ENCODE results near the gene CCDC39.
A peak's percentile ranks its signal among the peaks of the same experiment; 100 is the strongest.
"Not testable (repeated sequence)": the region's sequence is repeated elsewhere in the genome, so short reads cannot be mapped to it uniquely, and the experiment has no call there.

CCDC39 gene

GRCh38 chr3:180624714-180625113, 54.6 kb downstream of the CCDC39 start:
- peaks cover 17% of the 10 kb centered on the region for H3K36me3 ChIP-seq (ENCODE audit: control insufficient read depth, insufficient read depth, low read length, severe bottlenecking)
- H3K9ac ChIP-seq (ENCODE audit: low read length): no peak overlapping the region
- no peak for DNase-seq (ENCODE audit: low read depth)
- H3K4me3 ChIP-seq (ENCODE audit: low read length): no peak overlapping the region
- H3K9me3 ChIP-seq (ENCODE audit: control insufficient read depth, low read length): no peaks in the 10 kb centered on the region
- no peaks in the 10 kb centered on the region for H3K27me3 ChIP-seq (replicated peaks; ENCODE audit: control insufficient read depth, insufficient read depth, low read length)
- H3K4me1 ChIP-seq (ENCODE audit: control insufficient read depth, insufficient read depth, low read length): no peaks in the 10 kb centered on the region

DNA sequence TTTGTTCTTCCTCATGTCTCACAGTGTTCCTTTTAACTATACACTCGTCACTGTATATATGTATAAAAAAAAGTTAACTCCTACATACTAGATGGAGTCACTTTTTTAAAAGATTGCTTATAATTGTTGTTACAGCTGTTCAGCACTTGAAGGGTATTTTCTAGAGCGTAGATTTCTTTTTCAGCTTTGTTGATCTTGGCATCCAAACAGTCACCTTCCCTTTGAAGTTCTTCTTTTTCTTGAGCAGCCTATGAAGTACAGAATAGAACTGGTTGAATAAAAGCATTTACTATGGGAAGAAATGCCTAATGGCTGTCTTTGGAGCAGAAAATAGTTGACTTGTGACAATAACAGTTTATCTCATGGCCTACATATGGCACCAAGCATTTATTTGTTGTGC, 59.6 kb downstream of the CCDC39 start:
- no peak for DNase-seq (ENCODE audit: low read depth)
- peaks cover 35% of the 10 kb centered on the region for H3K36me3 ChIP-seq (ENCODE audit: control insufficient read depth, insufficient read depth, low read length, severe bottlenecking)
- no peaks in the 10 kb centered on the region for H3K4me1 ChIP-seq (ENCODE audit: control insufficient read depth, insufficient read depth, low read length)
- H3K9ac ChIP-seq (ENCODE audit: low read length): no peak overlapping the region
- no peaks in the 10 kb centered on the region for H3K9me3 ChIP-seq (ENCODE audit: control insufficient read depth, low read length)
- H3K4me3 ChIP-seq (ENCODE audit: low read length): no peak overlapping the region
- no peaks in the 10 kb centered on the region for H3K27me3 ChIP-seq (replicated peaks; ENCODE audit: control insufficient read depth, insufficient read depth, low read length)

- not testable (repeated sequence) for H3K9ac ChIP-seq (ENCODE audit: low read length); H3K27me3 ChIP-seq (replicated peaks; ENCODE audit: control insufficient read depth, insufficient read depth, low read length); H3K9me3 ChIP-seq (ENCODE audit: control insufficient read depth, low read length); H3K4me1 ChIP-seq (ENCODE audit: control insufficient read depth, insufficient read depth, low read length); H3K4me3 ChIP-seq (ENCODE audit: low read length); DNase-seq (ENCODE audit: low read depth)
- H3K36me3 ChIP-seq (ENCODE audit: control insufficient read depth, insufficient read depth, low read length, severe bottlenecking): peaks cover 40% of the 10 kb centered on the region
Measured at GRCh38 chr3:180618563-180618962, 60.7 kb downstream of the CCDC39 start.

DNA sequence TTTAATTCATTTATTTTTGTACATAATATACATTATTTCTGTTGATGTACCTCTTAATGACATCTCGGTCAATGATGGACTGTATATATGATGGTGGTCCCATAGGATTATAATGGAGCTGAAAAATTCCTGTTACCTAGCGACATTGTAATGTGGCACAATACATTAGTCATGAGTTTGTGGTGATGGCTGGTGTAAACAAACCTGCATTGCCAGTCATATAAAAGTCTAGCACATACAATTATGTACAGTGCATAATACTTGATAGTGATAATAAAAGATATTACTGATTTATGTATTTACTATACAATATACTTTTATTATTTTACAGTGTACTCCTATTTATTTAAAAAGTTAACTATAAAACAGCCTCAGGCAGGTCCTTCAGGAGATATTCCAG, 62.2 kb downstream of the CCDC39 start:
- H3K27me3 ChIP-seq (replicated peaks; ENCODE audit: control insufficient read depth, insufficient read depth, low read length): no peaks in the 10 kb centered on the region
- no peak overlapping the region for H3K9ac ChIP-seq (ENCODE audit: low read length)

DNA sequence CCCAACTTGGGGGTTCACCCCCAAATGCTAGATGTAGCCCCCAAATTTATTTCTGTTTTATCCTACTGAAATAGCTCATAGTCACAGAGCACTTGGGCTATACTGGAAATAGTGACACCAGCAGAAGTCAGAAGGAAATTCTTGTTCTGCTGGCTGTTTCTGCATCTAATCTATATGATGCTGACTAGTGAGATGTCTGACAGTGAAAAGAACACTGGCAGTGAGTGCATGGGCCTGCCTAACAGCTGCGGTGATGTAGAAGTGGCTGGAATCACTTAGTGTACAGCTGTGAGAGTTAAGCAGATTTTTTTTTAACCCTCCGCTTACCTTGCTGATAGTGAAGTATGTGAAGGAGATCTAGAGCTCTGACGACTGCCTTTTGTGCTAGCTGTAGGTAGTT, 63.3 kb downstream of the CCDC39 start:
- no peaks in the 10 kb centered on the region for H3K27me3 ChIP-seq (replicated peaks; ENCODE audit: control insufficient read depth, insufficient read depth, low read length)
- DNase-seq (ENCODE audit: low read depth): no peak
- no peaks in the 10 kb centered on the region for H3K9me3 ChIP-seq (ENCODE audit: control insufficient read depth, low read length)
- no peak overlapping the region for H3K4me3 ChIP-seq (ENCODE audit: low read length)
- H3K9ac ChIP-seq (ENCODE audit: low read length): no peak overlapping the region
- H3K36me3 ChIP-seq (ENCODE audit: control insufficient read depth, insufficient read depth, low read length, severe bottlenecking): peaks cover 61% of the 10 kb centered on the region
- peaks cover 6% of the 10 kb centered on the region for H3K4me1 ChIP-seq (ENCODE audit: control insufficient read depth, insufficient read depth, low read length)

More for the DNA sequence above, 62.2 kb downstream of the CCDC39 start:
- Histone ChIP-seq H3K4me1 (ENCODE audit: control insufficient read depth, insufficient read depth, low read length) (no peaks in the 10 kb centered on the region), H3K36me3 (ENCODE audit: control insufficient read depth, insufficient read depth, low read length, severe bottlenecking) (peaks cover 51% of the 10 kb centered on the region), H3K4me3 (ENCODE audit: low read length) (no peak overlapping the region), H3K9me3 (ENCODE audit: control insufficient read depth, low read length) (no peaks in the 10 kb centered on the region)
- no peak for DNase-seq (ENCODE audit: low read depth)

GRCh38 chr3:180612364-180612763, 66.9 kb downstream of the CCDC39 start:
- Histone ChIP-seq H3K9ac (ENCODE audit: low read length) (no peak overlapping the region), H3K4me1 (ENCODE audit: control insufficient read depth, insufficient read depth, low read length) (peaks cover 16% of the 10 kb centered on the region), H3K9me3 (ENCODE audit: control insufficient read depth, low read length) (no peaks in the 10 kb centered on the region), H3K27me3 (replicated peaks; ENCODE audit: control insufficient read depth, insufficient read depth, low read length) (no peaks in the 10 kb centered on the region), H3K36me3 (ENCODE audit: control insufficient read depth, insufficient read depth, low read length, severe bottlenecking) (peaks cover 86% of the 10 kb centered on the region), H3K4me3 (ENCODE audit: low read length) (no peak overlapping the region)
- peak; percentile 12 for DNase-seq (ENCODE audit: low read depth)

- peak overlapping the region; percentile 12 for H3K9ac ChIP-seq (ENCODE audit: low read length)
- H3K27me3 ChIP-seq (replicated peaks; ENCODE audit: control insufficient read depth, insufficient read depth, low read length): no peaks in the 10 kb centered on the region
- H3K9me3 ChIP-seq (ENCODE audit: control insufficient read depth, low read length): no peaks in the 10 kb centered on the region
- no peak overlapping the region for H3K4me3 ChIP-seq (ENCODE audit: low read length)
- H3K4me1 ChIP-seq (ENCODE audit: control insufficient read depth, insufficient read depth, low read length): peaks cover 26% of the 10 kb centered on the region
- H3K36me3 ChIP-seq (ENCODE audit: control insufficient read depth, insufficient read depth, low read length, severe bottlenecking): peaks cover 93% of the 10 kb centered on the region
- DNase-seq (ENCODE audit: low read depth): peak; percentile 14
Measured at GRCh38 chr3:180611006-180611405, 68.3 kb downstream of the CCDC39 start.

DNA sequence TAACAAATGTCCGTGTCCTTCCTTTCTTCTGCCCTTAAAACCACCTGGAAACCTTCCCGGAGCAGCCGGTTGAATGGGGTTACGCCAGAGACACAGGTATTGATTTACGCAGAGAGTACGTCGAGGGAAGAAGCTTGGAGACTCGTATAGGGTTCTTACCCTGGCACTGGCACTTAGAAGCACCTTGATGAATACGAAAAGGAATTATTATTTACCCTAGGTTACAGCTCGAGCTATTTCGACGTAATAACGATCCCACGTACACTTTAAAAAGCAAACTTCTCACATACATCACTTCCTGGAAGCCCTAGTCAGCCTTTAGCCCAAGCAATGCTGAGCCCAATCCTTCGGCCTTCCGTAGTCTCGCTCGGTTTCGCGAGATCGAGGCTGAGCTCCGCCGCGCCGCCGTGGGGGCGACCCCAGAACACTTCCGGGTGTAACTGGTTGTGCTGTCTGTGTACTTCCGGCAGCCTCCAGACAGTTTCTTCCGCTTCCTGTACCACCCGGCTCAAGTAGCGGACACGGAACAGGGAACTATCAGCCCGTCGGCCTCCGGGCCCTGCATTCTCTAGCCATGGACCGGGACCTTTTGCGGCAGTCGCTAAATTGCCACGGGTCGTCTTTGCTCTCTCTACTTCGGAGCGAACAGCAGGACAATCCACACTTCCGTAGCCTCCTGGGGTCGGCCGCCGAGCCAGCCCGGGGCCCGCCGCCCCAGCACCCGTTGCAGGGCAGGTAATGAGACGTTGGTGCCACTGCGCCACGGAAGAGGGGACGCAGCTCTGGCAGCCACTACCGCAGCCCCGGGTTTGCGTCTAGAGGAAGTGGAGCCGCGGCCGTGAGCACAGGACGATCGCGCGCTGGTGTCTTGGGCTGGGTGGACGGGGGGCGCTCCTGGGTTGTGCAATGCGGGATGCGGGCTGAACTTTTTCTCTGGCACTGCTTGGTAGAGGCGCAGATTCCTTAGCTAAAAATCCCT, 77.3 kb downstream of the CCDC39 start, which contains the start of gene TTC14:
Gene TTC14, plus strand, starts transcription at position 476 of the 979 bp plus-strand sequence. Its CDS starts 99 bp downstream, at position 575.
- H3K9ac ChIP-seq (ENCODE audit: low read length): peak within 1 kb of the TSS; percentile 97
- peak within 1 kb of the TSS; percentile 98 for H3K4me3 ChIP-seq (ENCODE audit: low read length)
- H3K4me1 ChIP-seq (ENCODE audit: control insufficient read depth, insufficient read depth, low read length): peaks cover 23% of the 10 kb centered on the region
- peak; percentile 97 for DNase-seq (ENCODE audit: low read depth)
- peaks cover 30% of the 10 kb centered on the region for H3K36me3 ChIP-seq (ENCODE audit: control insufficient read depth, insufficient read depth, low read length, severe bottlenecking)
- no peaks in the 10 kb centered on the region for H3K9me3 ChIP-seq (ENCODE audit: control insufficient read depth, low read length)
- no peaks in the 10 kb centered on the region for H3K27me3 ChIP-seq (replicated peaks; ENCODE audit: control insufficient read depth, insufficient read depth, low read length)

- Histone ChIP-seq H3K4me1 (ENCODE audit: control insufficient read depth, insufficient read depth, low read length) (peaks cover 17% of the 10 kb centered on the region), H3K9me3 (ENCODE audit: control insufficient read depth, low read length) (no peaks in the 10 kb centered on the region), H3K36me3 (ENCODE audit: control insufficient read depth, insufficient read depth, low read length, severe bottlenecking) (peaks cover 15% of the 10 kb centered on the region), H3K4me3 (ENCODE audit: low read length) (no peak overlapping the region), H3K27me3 (replicated peaks; ENCODE audit: control insufficient read depth, insufficient read depth, low read length) (no peaks in the 10 kb centered on the region), H3K9ac (ENCODE audit: low read length) (no peak overlapping the region)
- DNase-seq (ENCODE audit: low read depth): no peak
Measured at GRCh38 chr3:180600473-180600872, 78.8 kb downstream of the CCDC39 start.

DNA sequence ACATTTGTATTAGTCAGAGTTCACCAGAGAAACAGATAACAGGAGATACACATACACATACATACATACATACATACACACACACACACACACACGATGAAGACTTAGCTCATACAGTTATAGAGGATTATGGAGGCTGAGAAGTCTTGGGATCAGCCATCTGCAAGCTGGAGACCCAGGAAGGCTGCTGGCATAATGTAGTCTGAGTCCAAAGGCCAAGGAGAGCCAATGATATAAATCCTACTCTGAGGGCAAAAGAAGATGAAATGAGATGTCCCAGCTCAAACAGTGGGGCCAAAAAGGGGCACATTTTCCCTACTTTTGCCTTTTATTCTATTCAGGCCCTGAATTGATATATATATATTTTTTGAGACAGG, 83.7 kb downstream of the CCDC39 start:
- no peaks in the 10 kb centered on the region for H3K9me3 ChIP-seq (ENCODE audit: control insufficient read depth, low read length)
- no peaks in the 10 kb centered on the region for H3K4me1 ChIP-seq (ENCODE audit: control insufficient read depth, insufficient read depth, low read length)
- H3K27me3 ChIP-seq (replicated peaks; ENCODE audit: control insufficient read depth, insufficient read depth, low read length): no peaks in the 10 kb centered on the region
- no peak for DNase-seq (ENCODE audit: low read depth)
- no peak overlapping the region for H3K4me3 ChIP-seq (ENCODE audit: low read length)
- H3K36me3 ChIP-seq (ENCODE audit: control insufficient read depth, insufficient read depth, low read length, severe bottlenecking): no peaks in the 10 kb centered on the region
- no peak overlapping the region for H3K9ac ChIP-seq (ENCODE audit: low read length)

- H3K9ac ChIP-seq (ENCODE audit: low read length): no peak overlapping the region
- peak; percentile 39 for DNase-seq (ENCODE audit: low read depth)
- no peaks in the 10 kb centered on the region for H3K9me3 ChIP-seq (ENCODE audit: control insufficient read depth, low read length)
- no peak overlapping the region for H3K4me3 ChIP-seq (ENCODE audit: low read length)
- no peaks in the 10 kb centered on the region for H3K27me3 ChIP-seq (replicated peaks; ENCODE audit: control insufficient read depth, insufficient read depth, low read length)
- no peaks in the 10 kb centered on the region for H3K36me3 ChIP-seq (ENCODE audit: control insufficient read depth, insufficient read depth, low read length, severe bottlenecking)
- H3K4me1 ChIP-seq (ENCODE audit: control insufficient read depth, insufficient read depth, low read length): no peaks in the 10 kb centered on the region
Measured at GRCh38 chr3:180594631-180595558, 84.4 kb downstream of the CCDC39 start.
